ENCODE measurements around the gene TBPL1. TPM values are rescaled to one million over a fixed set of nuclear protein-coding genes. Genes with fewer than 3 reads are reported as not detected.

TBPL1 gene
- total and polyA plus RNA-seq, 2 of the 13 experiments (the other 11 are each of a cell fraction or from before 2014, with no cell fraction given) = 25.3 to 39.3 TPM

DNA sequence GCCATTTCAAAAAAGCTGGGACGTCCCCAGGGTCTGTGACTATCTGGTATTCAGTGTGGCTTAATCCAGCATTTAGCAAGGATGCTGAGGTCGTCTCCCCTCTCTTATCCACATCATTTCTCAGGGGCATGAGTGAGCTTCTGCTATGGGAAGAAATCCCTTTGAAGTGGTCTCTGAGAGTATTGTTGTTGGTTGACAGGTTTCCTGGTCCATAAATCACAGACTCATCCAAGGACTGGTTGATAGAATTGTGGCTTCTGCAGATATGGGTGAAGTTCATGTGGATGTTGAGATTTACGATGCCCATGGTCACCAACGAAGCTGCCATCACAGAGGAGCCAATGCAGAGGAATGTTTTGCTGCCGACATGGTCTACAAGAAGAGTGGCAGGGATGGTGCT, 75.4 kb downstream of the TBPL1 start:
- no TSS peak for BruUV-seq (replicated peaks)
- no peak for FAIRE-seq

More for the DNA sequence above, 75.4 kb downstream of the TBPL1 start:
- no peak for ATAC-seq
- no peaks in the 10 kb centered on the region for H3K36me3 ChIP-seq (replicated peaks in 1 of 2; ENCODE audit: control insufficient read depth in 1 of 2, insufficient read depth in 2 of 2, low read length in 2 of 2)
- H3K79me2 ChIP-seq (ENCODE audit: insufficient read depth, low read length) = no peaks in the 10 kb centered on the region
- no peak for DNase-seq (ENCODE audit: low spot score)
- no peaks in the 10 kb centered on the region for H3K4me1 ChIP-seq (ENCODE audit: insufficient read depth, low read length)
- POLR2A ChIA-PET = no interaction called here
- 19% methylated on average over 5 of the region's 5 CpGs for WGBS (ENCODE audit: low lambda C conversion rate)
- no peak overlapping the region for H3K4me2 ChIP-seq (ENCODE audit: low read depth, low read length)
- no peak for TF ChIP-seq BRD4 (CRISPR knock-in tag; IDR thresholded peaks at IDR 0.05)
- TF ChIP-seq, protein P1, sequence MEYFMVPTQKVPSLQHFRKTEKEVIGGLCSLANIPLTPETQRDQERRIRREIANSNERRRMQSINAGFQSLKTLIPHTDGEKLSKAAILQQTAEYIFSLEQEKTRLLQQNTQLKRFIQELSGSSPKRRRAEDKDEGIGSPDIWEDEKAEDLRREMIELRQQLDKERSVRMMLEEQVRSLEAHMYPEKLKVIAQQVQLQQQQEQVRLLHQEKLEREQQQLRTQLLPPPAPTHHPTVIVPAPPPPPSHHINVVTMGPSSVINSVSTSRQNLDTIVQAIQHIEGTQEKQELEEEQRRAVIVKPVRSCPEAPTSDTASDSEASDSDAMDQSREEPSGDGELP (IDR thresholded peaks at IDR 0.05; ENCODE audit: borderline replicate concordance, low read depth) = no peak
- TF ChIP-seq PHF20 (CRISPR knock-in tag; IDR thresholded peaks at IDR 0.05) = no peak
- no peak for TF ChIP-seq RNF2 (conservative IDR thresholded peaks at IDR 0.05; ENCODE audit: low read depth)
- no peak for TF ChIP-seq ZNF296 (CRISPR knock-in tag; conservative IDR thresholded peaks at IDR 0.05)
- TF ChIP-seq ZNF343 (CRISPR knock-in tag; IDR thresholded peaks at IDR 0.05) = no peak
- no peak for TF ChIP-seq MAZ (IDR thresholded peaks at IDR 0.05; ENCODE audit: borderline replicate concordance, low read depth, low read length)
- TF ChIP-seq MAZ (CRISPR knock-in tag; IDR thresholded peaks at IDR 0.05; ENCODE audit: low read depth) = no peak
- TF ChIP-seq, protein P2, sequence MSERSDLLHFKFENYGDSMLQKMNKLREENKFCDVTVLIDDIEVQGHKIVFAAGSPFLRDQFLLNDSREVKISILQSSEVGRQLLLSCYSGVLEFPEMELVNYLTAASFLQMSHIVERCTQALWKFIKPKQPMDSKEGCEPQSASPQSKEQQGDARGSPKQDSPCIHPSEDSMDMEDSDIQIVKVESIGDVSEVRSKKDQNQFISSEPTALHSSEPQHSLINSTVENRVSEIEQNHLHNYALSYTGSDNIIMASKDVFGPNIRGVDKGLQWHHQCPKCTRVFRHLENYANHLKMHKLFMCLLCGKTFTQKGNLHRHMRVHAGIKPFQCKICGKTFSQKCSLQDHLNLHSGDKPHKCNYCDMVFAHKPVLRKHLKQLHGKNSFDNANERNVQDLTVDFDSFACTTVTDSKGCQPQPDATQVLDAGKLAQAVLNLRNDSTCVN (CRISPR knock-in tag; IDR thresholded peaks at IDR 0.05; ENCODE audit: borderline replicate concordance) = no peak
- no peak for TF ChIP-seq ZNF724P (CRISPR knock-in tag; IDR thresholded peaks at IDR 0.05; ENCODE audit: borderline replicate concordance)
- no peak for TF ChIP-seq ZMAT3 (CRISPR knock-in tag; conservative IDR thresholded peaks at IDR 0.05)
- H3K27ac ChIP-seq (ENCODE audit: extremely low read length, insufficient read depth, low read length) = no peak overlapping the region
- CTCF ChIA-PET (ENCODE audit: low intra/inter-chr PET ratio, low total read pairs) = no interaction called here
- H3K4me3 ChIP-seq (replicated peaks in 1 of 3; ENCODE audit: insufficient read depth in 1 of 3, low read depth in 2 of 3, low read length in 3 of 3) = no peak overlapping the region
- H4K20me1 ChIP-seq (ENCODE audit: insufficient read depth, low read length) = no peaks in the 10 kb centered on the region
- intact Hi-C loops (cut with micrococcal nuclease; ENCODE audit: unreplicated experiment) = no loop called here
- H3K9me3 ChIP-seq (ENCODE audit: low read length) = no peaks in the 10 kb centered on the region
- in situ Hi-C loops (cut with HindIII; ENCODE audit: extremely low pct_ligation_motif_present, low pct_unique_long_range_greater_than_20kb) = no loop called here
- H3K27me3 ChIP-seq (ENCODE audit: control insufficient read depth in 1 of 2, insufficient read depth in 2 of 2, low read length in 2 of 2) = no peaks in the 10 kb centered on the region
- H2AFZ ChIP-seq (ENCODE audit: low read length) = no peak overlapping the region
- H3K9ac ChIP-seq (ENCODE audit: insufficient read depth, low read depth, low read length) = no peak overlapping the region
